EL (cell line): Measurements from ENCODE around the gene MSRB1.
"Not testable (repeated sequence)": the region's sequence is repeated elsewhere in the genome, so short reads cannot be mapped to it uniquely, and the experiment has no call there.

Source experiments
- DNase-seq: peaks from one replicate; pipeline ENCODE4 v3.0.0-alpha.2; 2016

The MSRB1 gene

GRCh38 chr16:1915732-1916639 is 27.0 kb downstream of the MSRB1 start:
- no peak for DNase-seq

- DNase-seq, result no peak
Measured at GRCh38 chr16:1914988-1915387, 28.0 kb downstream of the MSRB1 start.

- DNase-seq, result no peak
Measured at GRCh38 chr16:1914084-1914608, 28.9 kb downstream of the MSRB1 start.

- DNase-seq, result no peak
Measured at GRCh38 chr16:1913327-1914083, 29.5 kb downstream of the MSRB1 start.

GRCh38 chr16:1912215-1912543 is 30.8 kb downstream of the MSRB1 start:
- no peak for DNase-seq

GRCh38 chr16:1911467-1912214 is 31.4 kb downstream of the MSRB1 start:
- DNase-seq, result no peak

GRCh38 chr16:1909561-1910231 is 33.3 kb downstream of the MSRB1 start:
- DNase-seq, result no peak

- no peak for DNase-seq
Measured at GRCh38 chr16:1908983-1909382, 34.0 kb downstream of the MSRB1 start.

GRCh38 chr16:1908184-1908583 is 34.8 kb downstream of the MSRB1 start:
- no peak for DNase-seq

GRCh38 chr16:1907226-1907860 is 35.7 kb downstream of the MSRB1 start:
- DNase-seq, result no peak

- no peak for DNase-seq
Measured at GRCh38 chr16:1906846-1907165, 36.2 kb downstream of the MSRB1 start.

GRCh38 chr16:1906055-1906845 is 36.7 kb downstream of the MSRB1 start:
- no peak for DNase-seq

- no peak for DNase-seq
Measured at GRCh38 chr16:1903845-1904840, 38.9 kb downstream of the MSRB1 start.

GRCh38 chr16:1903220-1903574 is 39.8 kb downstream of the MSRB1 start:
- DNase-seq, result no peak

GRCh38 chr16:1902547-1903219 is 40.3 kb downstream of the MSRB1 start:
- no peak for DNase-seq

GRCh38 chr16:1900452-1900774 is 42.6 kb downstream of the MSRB1 start:
- DNase-seq, result no peak

- DNase-seq, result no peak
Measured at GRCh38 chr16:1899641-1900451, 43.2 kb downstream of the MSRB1 start.

- not testable (repeated sequence) for DNase-seq
Measured at GRCh38 chr16:1897692-1898091, 45.3 kb downstream of the MSRB1 start.
